H1 (cell line): ENCODE data around the gene GRIA3. TPM values are rescaled to one million over a fixed set of nuclear protein-coding genes. Genes with fewer than 3 reads are reported as not detected.

Experiments used
- CTCF ChIA-PET: fragments of 300-600 bp; sonication (Branson Sonifier 250); formaldehyde crosslinking; loops from one replicate; lab custom pipeline; 2021; ENCODE audit not compliant: partially characterized antibody; lab: Charles Lee
- POLR2A ChIA-PET: fragments of 300-600 bp; sonication (Branson Sonifier 250); formaldehyde crosslinking; loops from one replicate; lab custom pipeline; 2021; ENCODE audit warnings: inconsistent platforms; ENCODE audit not compliant: partially characterized antibody; lab: Charles Lee
- DNase-seq, 2 experiments: peaks; one replicate each; pipeline versions ENCODE4 v3.0.0 to v3.0.0-alpha.2; 2010 to 2022; ENCODE audit warnings: low spot score in 2 of 2, low read depth in 1 of 2, mixed read lengths in 1 of 2
- FAIRE-seq: peaks from 2 replicates; lab custom pipeline; 2011; peaks lifted over from hg19 to GRCh38; lab: Jason Lieb, UNC
- H2AFZ ChIP-seq: 2 replicates; pipeline ENCODE4 v1.8.1; 2012; ENCODE audit warnings: low read length, inconsistent platforms
- H2AK5ac ChIP-seq: 2 replicates; pipeline ENCODE4 v1.6.1; 2013; ENCODE audit warnings: low read depth, low read length
- H2BK120ac ChIP-seq: replicated peaks from 2 replicates; pipeline ENCODE3; 2013; ENCODE audit warnings: low read depth, low read length, inconsistent platforms
- H2BK12ac ChIP-seq: 2 replicates; pipeline ENCODE4 v1.6.1; 2013; ENCODE audit warnings: low read depth, low read length
- H2BK15ac ChIP-seq: 2 replicates; pipeline ENCODE4 v1.6.1; 2013; ENCODE audit warnings: low read length
- H2BK20ac ChIP-seq: 2 replicates; pipeline ENCODE4 v1.6.1; 2013; ENCODE audit warnings: low read length
- H2BK5ac ChIP-seq: 2 replicates; pipeline ENCODE4 v1.6.1; 2013; ENCODE audit warnings: low read depth, low read length
- H3K14ac ChIP-seq: 2 replicates; pipeline ENCODE4 v1.6.1; 2013; ENCODE audit warnings: inconsistent platforms; ENCODE audit not compliant: insufficient read length
- H3K18ac ChIP-seq: 2 replicates; pipeline ENCODE4 v1.6.1; 2013; ENCODE audit warnings: low read length; ENCODE audit errors: extremely low read depth
- H3K23ac ChIP-seq: 2 replicates; pipeline ENCODE4 v1.6.1; 2013; ENCODE audit warnings: inconsistent platforms; ENCODE audit not compliant: insufficient read length
- H3K23me2 ChIP-seq: 2 replicates; pipeline ENCODE4 v1.6.1; 2013; ENCODE audit warnings: low read depth, low read length
- H3K27ac ChIP-seq: 2 replicates; pipeline ENCODE4 v1.6.1; 2011; ENCODE audit warnings: low read depth, low read length, inconsistent platforms
- H3K27me3 ChIP-seq, 4 experiments: replicated peaks in 1 of 4; 1 replicate in 1 of 4; 2 replicates in 3 of 4; pipeline versions ENCODE4 v1.6.1 to v1.8.1; 2011 to 2013; ENCODE audit warnings: low read length in 3 of 4, mild to moderate bottlenecking in 3 of 4, inconsistent platforms in 2 of 4, mixed read lengths in 2 of 4, moderate library complexity in 1 of 4; ENCODE audit not compliant: control insufficient read depth in 3 of 4, insufficient read depth in 3 of 4; ENCODE audit errors: extremely low read depth in 1 of 4
- H3K36me3 ChIP-seq, 4 experiments: 2 replicates each; pipeline versions ENCODE4 v1.6.1 to v1.8.1; 2011 to 2013; ENCODE audit warnings: mild to moderate bottlenecking in 4 of 4, low read length in 3 of 4, moderate library complexity in 2 of 4, control low read depth in 1 of 4, inconsistent platforms in 1 of 4; ENCODE audit not compliant: insufficient read depth in 4 of 4, control insufficient read depth in 2 of 4
- H3K4ac ChIP-seq: replicated peaks from 2 replicates; pipeline ENCODE3; 2013; ENCODE audit warnings: low read length, low read depth, mixed read lengths, inconsistent platforms; ENCODE audit not compliant: insufficient read length
- H3K4me1 ChIP-seq, 4 experiments: replicated peaks in 1 of 4; 1 replicate in 1 of 4; 2 replicates in 3 of 4; pipeline versions ENCODE4 v1.6.1 to v1.8.1; 2011 to 2013; ENCODE audit warnings: low read length in 3 of 4, inconsistent platforms in 2 of 4, mixed read lengths in 1 of 4; ENCODE audit not compliant: insufficient read depth in 4 of 4, control insufficient read depth in 3 of 4
- H3K4me2 ChIP-seq, 2 experiments: 2 replicates each; pipeline versions ENCODE4 v1.6.1 to v1.8.1; 2011 to 2013; ENCODE audit warnings: low read depth in 2 of 2, low read length in 2 of 2, control low read depth in 1 of 2, inconsistent platforms in 1 of 2, mild to moderate bottlenecking in 1 of 2; ENCODE audit not compliant: insufficient read depth in 1 of 2
- H3K4me3 ChIP-seq, 4 experiments: fragments of 200-600, 300-600 bp in 1 of 4; sonication (generic), shearing (Covaris generic), sonication (Bioruptor Twin) in 1 of 4; 2 replicates each; pipeline versions ENCODE4 v1.5.1 to v1.8.1; 2011 to 2016; ENCODE audit warnings: low read length in 4 of 4, low read depth in 3 of 4, control low read depth in 2 of 4, inconsistent platforms in 2 of 4, mild to moderate bottlenecking in 2 of 4, mixed read lengths in 1 of 4, moderate library complexity in 1 of 4; ENCODE audit not compliant: insufficient read depth in 2 of 4; ENCODE audit errors: extremely low read depth in 1 of 4
- H3K56ac ChIP-seq: replicated peaks from 2 replicates; pipeline ENCODE3; 2013; ENCODE audit warnings: low read depth, mild to moderate bottlenecking, mixed read lengths, low read length, inconsistent platforms; ENCODE audit not compliant: insufficient read length
- H3K79me1 ChIP-seq: 2 replicates; pipeline ENCODE4 v1.6.1; 2013; ENCODE audit warnings: low read depth, low read length, control low read depth
- H3K79me2 ChIP-seq, 2 experiments: 2 replicates each; pipeline versions ENCODE4 v1.6.1 to v1.8.1; 2012 to 2013; ENCODE audit warnings: low read length in 2 of 2, mild to moderate bottlenecking in 2 of 2, inconsistent platforms in 1 of 2; ENCODE audit not compliant: insufficient read depth in 2 of 2, control insufficient read depth in 1 of 2
- H3K9ac ChIP-seq, 4 experiments: replicated peaks in 1 of 4; 1 replicate in 1 of 4; 2 replicates in 3 of 4; pipeline versions ENCODE4 v1.6.1 to v1.8.1; 2011 to 2013; ENCODE audit warnings: low read depth in 3 of 4, low read length in 3 of 4, control low read depth in 2 of 4, mild to moderate bottlenecking in 2 of 4, moderate library complexity in 2 of 4, inconsistent platforms in 1 of 4; ENCODE audit errors: extremely low read depth in 1 of 4
- H3K9me3 ChIP-seq, 2 experiments: 2 replicates each; pipeline versions ENCODE4 v1.6.1 to v1.8.1; 2012 to 2013; ENCODE audit warnings: mild to moderate bottlenecking in 2 of 2, moderate library complexity in 2 of 2, control low read depth in 1 of 2, inconsistent platforms in 1 of 2, low read depth in 1 of 2, low read length in 1 of 2, mixed read lengths in 1 of 2; ENCODE audit not compliant: insufficient read depth in 2 of 2
- H4K20me1 ChIP-seq, 2 experiments: replicated peaks in 1 of 2; 2 replicates each; pipeline versions ENCODE3 to v1.8.1; 2011 to 2013; ENCODE audit warnings: inconsistent platforms in 2 of 2, low read length in 2 of 2, mild to moderate bottlenecking in 1 of 2; ENCODE audit not compliant: insufficient read depth in 2 of 2, control insufficient read depth in 1 of 2
- H4K5ac ChIP-seq: 2 replicates; pipeline ENCODE4 v1.6.1; 2013; ENCODE audit warnings: low read length, low read depth, mixed read lengths, inconsistent platforms; ENCODE audit not compliant: insufficient read length
- H4K8ac ChIP-seq: 2 replicates; pipeline ENCODE4 v1.8.0; 2013; ENCODE audit warnings: mild to moderate bottlenecking, moderate library complexity, low read length, inconsistent platforms; ENCODE audit not compliant: insufficient read depth; ENCODE audit errors: extremely low read depth
- H4K91ac ChIP-seq: replicated peaks from 2 replicates; pipeline ENCODE3; 2013; ENCODE audit warnings: low read length, mixed read lengths, inconsistent platforms; ENCODE audit not compliant: insufficient read length
- CBX5 ChIP-seq: fragments of 300-800, 300-1000 bp; sonication (generic); IDR thresholded peaks from 2 replicates; pipeline ENCODE4 v1.7.1; 2016; ENCODE audit warnings: antibody characterized with exemption, low read length, low read depth
- CREB1 ChIP-seq: IDR thresholded peaks from 2 replicates; pipeline ENCODE4 v1.6.1; 2012; ENCODE audit warnings: inconsistent platforms
- EP300 ChIP-seq, 2 experiments: IDR thresholded peaks; 1 replicate in 1 of 2; 2 replicates in 1 of 2; pipeline ENCODE4 v1.6.1; 2011 to 2012; ENCODE audit warnings: low read depth in 2 of 2, low read length in 2 of 2, mild to moderate bottlenecking in 2 of 2, borderline replicate concordance in 1 of 2, inconsistent platforms in 1 of 2, moderate library complexity in 1 of 2
- FOSL1 ChIP-seq: IDR thresholded peaks from 2 replicates; pipeline ENCODE4 v1.6.1; 2011; ENCODE audit warnings: mild to moderate bottlenecking, low read depth, low read length, moderate library complexity; ENCODE audit not compliant: insufficient read depth
- KDM1A ChIP-seq: fragments of 200-600, 300-600 bp; sonication (generic); IDR thresholded peaks from 2 replicates; pipeline ENCODE4 v1.7.1; 2016; ENCODE audit warnings: mild to moderate bottlenecking, low read length, borderline replicate concordance
- POLR2AphosphoS5 ChIP-seq: IDR thresholded peaks from 2 replicates; pipeline ENCODE4 v1.6.1; 2011; ENCODE audit warnings: low read depth, low read length
- SIX5 ChIP-seq: IDR thresholded peaks from 2 replicates; pipeline ENCODE4 v1.6.1; 2011; ENCODE audit warnings: mild to moderate bottlenecking, low read depth, low read length
- SP4 ChIP-seq: IDR thresholded peaks from 2 replicates; pipeline ENCODE4 v1.6.1; 2012; ENCODE audit warnings: low read length, inconsistent platforms
- TCF12 ChIP-seq: IDR thresholded peaks from 2 replicates; pipeline ENCODE4 v1.6.1; 2011; ENCODE audit warnings: low read depth, mild to moderate bottlenecking, low read length
- TEAD4 ChIP-seq: IDR thresholded peaks from 2 replicates; pipeline ENCODE4 v1.6.1; 2012; ENCODE audit warnings: low read depth, low read length, inconsistent platforms, mixed read lengths
- WGBS, 2 experiments: shearing (Covaris generic) in 1 of 2; methylation state at CpG; one replicate each; pipeline versions ENCODE4 v1.1.6 to v1.1.7; 2013 to 2015; ENCODE audit warnings: low lambda C conversion rate in 2 of 2, mixed read lengths in 2 of 2, inconsistent platforms in 1 of 2, low coverage in 1 of 2, missing lambda C conversion rate in 1 of 2; ENCODE audit not compliant: insufficient replicate concordance in 2 of 2, insufficient coverage in 1 of 2, insufficient read length in 1 of 2; ENCODE audit errors: extremely low coverage in 1 of 2, missing lambda C conversion rate in 1 of 2; 5-methylcytosine and 5-hydroxymethylcytosine counted together
- polyA plus RNA-seq, 7 experiments: library from polyadenylated mRNA; depleted of rRNA in 3 of 7; stranded (reverse) in 5 of 7; unstranded in 2 of 7; fragments of >200 nt in 5 of 7; fragments of 200-250 nt in 2 of 7; gene quantifications; 1 replicate in 5 of 7; 2 replicates in 1 of 7; 4 replicates in 1 of 7; pipeline versions ENCODE4 v1.2.1 to v1.2.3, GENCODE V29; 2011 to 2013; ENCODE audit warnings: missing spikeins in 2 of 7, mixed read lengths in 2 of 7
- total RNA-seq: library from RNA; stranded (reverse); fragmentation: NEBNext Ultra II Directional; extraction: Animal tissue kit (Norgen Biotek cat#: 25700); gene quantifications from 2 replicates; pipeline ENCODE4 v1.2.1, GENCODE V29; 2021

The GRIA3 gene
- total and polyA plus RNA-seq, 2 of the 8 experiments (the other 6 are each of a cell fraction or from before 2014, with no cell fraction given) = 2.6 to 3.0 TPM

DNA sequence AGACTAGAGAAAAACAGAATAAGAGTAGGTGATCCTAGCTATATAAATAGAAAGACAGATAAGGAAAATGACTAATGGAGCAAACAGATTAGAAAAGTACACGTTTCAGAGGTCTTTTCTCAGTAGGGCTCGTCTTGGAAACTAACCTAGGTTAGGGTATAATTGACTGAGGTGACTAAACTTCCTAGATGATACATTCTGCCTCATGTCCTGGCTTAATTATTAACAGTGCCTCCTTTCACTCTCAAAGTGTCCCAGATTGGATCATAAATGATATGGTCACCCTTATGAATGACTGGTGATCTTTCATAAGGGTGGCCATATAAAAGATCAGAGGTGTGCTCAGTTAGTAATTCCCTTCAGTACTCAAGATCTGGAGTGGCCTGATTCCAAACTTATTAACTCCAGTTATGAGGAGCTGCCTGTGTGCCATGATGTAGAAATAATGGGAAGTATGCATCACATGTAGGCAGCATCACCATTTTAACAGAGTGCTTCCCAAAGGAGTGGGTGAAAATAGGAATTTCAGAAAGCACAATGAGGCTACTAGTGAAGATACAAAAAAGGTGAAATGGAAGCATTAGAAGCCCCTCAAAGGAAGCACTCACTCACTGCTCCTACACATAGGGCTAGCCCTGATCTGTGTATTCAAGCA, 14.7 kb upstream of the GRIA3 start:
- no peak overlapping the region for H3K4ac ChIP-seq
- no peak for TF ChIP-seq CBX5
- TF ChIP-seq FOSL1 = no peak
- TF ChIP-seq EP300 (IDR thresholded peaks at IDR 0.05; ENCODE audit: borderline replicate concordance in 1 of 2, low read depth in 2 of 2, low read length in 2 of 2) = no peak
- no peak for TF ChIP-seq CREB1
- no peak for TF ChIP-seq SIX5
- no peak for TF ChIP-seq TCF12
- TF ChIP-seq TEAD4 = no peak
- no peak for TF ChIP-seq KDM1A
- no peak for TF ChIP-seq POLR2AphosphoS5
- TF ChIP-seq SP4 = no peak
- H3K56ac ChIP-seq = no peak overlapping the region
- POLR2A ChIA-PET = no interaction called here
- no peaks in the 10 kb centered on the region for H4K20me1 ChIP-seq
- H2AFZ ChIP-seq = no peak overlapping the region
- no peak overlapping the region for H2BK20ac ChIP-seq
- no peaks in the 10 kb centered on the region; the same call in 1 of the 2 replicates for H3K23me2 ChIP-seq
- no peak overlapping the region for H4K8ac ChIP-seq
- no peaks in the 10 kb centered on the region for H3K4me1 ChIP-seq
- no peak overlapping the region for H3K23ac ChIP-seq
- no peaks in the 10 kb centered on the region for H3K9me3 ChIP-seq
- no peak overlapping the region for H3K9ac ChIP-seq
- no peak overlapping the region for H2BK5ac ChIP-seq
- FAIRE-seq (no peak), DNase-seq (no peak)
- no peak overlapping the region for H2BK12ac ChIP-seq
- no peaks in the 10 kb centered on the region for H3K36me3 ChIP-seq
- no peak overlapping the region for H3K18ac ChIP-seq
- no peaks in the 10 kb centered on the region for H3K79me2 ChIP-seq
- 89% methylated on average over 2 of the region's 2 CpGs; no CpG with 5 or more reads in 1 of the 2 experiments for WGBS, 2 experiments
- no peaks in the 10 kb centered on the region for H3K79me1 ChIP-seq
- H4K5ac ChIP-seq = no peak overlapping the region
- no peak overlapping the region for H2BK120ac ChIP-seq
- no peak overlapping the region for H2BK15ac ChIP-seq
- H3K14ac ChIP-seq = no peak overlapping the region
- H3K27ac ChIP-seq = no peak overlapping the region
- no peak overlapping the region for H2AK5ac ChIP-seq
- CTCF ChIA-PET = no interaction called here
- H3K27me3 ChIP-seq = no peaks in the 10 kb centered on the region
- H3K4me3 ChIP-seq = no peak overlapping the region
- no peak overlapping the region for H3K4me2 ChIP-seq
- H4K91ac ChIP-seq = no peak overlapping the region
